HCT116 (cell line): ENCODE data around the gene C10orf95. TPM values are rescaled to one million over a fixed set of nuclear protein-coding genes. Genes with fewer than 3 reads are reported as not detected.

ENCODE experiments used
- ATAC-seq: fragments of 200-7000 bp; cut with Tn5 transposase; 2 replicates; pipeline ENCODE4 v1.9.1; 2020; ENCODE audit warnings: mild to moderate bottlenecking, moderate library complexity
- BruUV-seq: library from RNA; stranded (reverse); fragments of 400-500 nt; replicated peaks from 2 replicates; lab custom pipeline; 2021; lab: Mats Ljungman, UMichigan
- CTCF ChIA-PET: fragments of 300-600 bp; sonication (Branson Sonifier 250); formaldehyde crosslinking; loops from one replicate; lab custom pipeline; 2021; ENCODE audit warnings: antibody characterized with exemption; lab: Charles Lee
- POLR2A ChIA-PET: fragments of 300-600, 350-600 bp; sonication (Branson Sonifier 250); formaldehyde crosslinking; loops from one replicate; lab custom pipeline; 2021; ENCODE audit warnings: antibody characterized with exemption; lab: Charles Lee
- RAD21 ChIA-PET, 2 experiments: fragments of 300-600 bp; sonication (Branson Sonifier 250); formaldehyde crosslinking; loops; one replicate each; lab custom pipeline; 2023; ENCODE audit warnings: low total read pairs in 2 of 2; ENCODE audit not compliant: uncharacterized antibody in 2 of 2, unreplicated experiment in 2 of 2, low non-redundant PET in 1 of 2; lab: Charles Lee
- DNase-seq: peaks from one replicate; pipeline ENCODE4 v3.0.0-alpha.2; 2010; ENCODE audit warnings: low read depth, low spot score
- H2AFZ ChIP-seq: fragments of 200-600 bp; shearing (Covaris generic), sonication (generic); 2 replicates; pipeline ENCODE4 v1.6.1; 2017; ENCODE audit warnings: low read depth, mixed run types, mixed read lengths, antibody characterized with exemption, low read length; ENCODE audit not compliant: poor library complexity, severe bottlenecking
- H3K27ac ChIP-seq: 2 replicates; pipeline ENCODE4 v1.5.1; 2012; ENCODE audit warnings: low read depth, low read length
- H3K27me3 ChIP-seq: fragments of 200-600 bp; sonication (generic); 2 replicates; pipeline ENCODE4 v1.6.1; 2016; ENCODE audit warnings: mixed run types, low read length, mixed read lengths; ENCODE audit not compliant: insufficient read depth
- H3K36me3 ChIP-seq, 2 experiments: fragments of 200-500 bp in 1 of 2; fragments of 200-600 bp in 1 of 2; sonication (Bioruptor generic) in 1 of 2; sonication (generic) in 1 of 2; 2 replicates each; pipeline versions ENCODE4 v1.5.1 to v1.6.1; 2014 to 2016; ENCODE audit warnings: low read length in 2 of 2, inconsistent platforms in 1 of 2, mixed read lengths in 1 of 2, mixed run types in 1 of 2; ENCODE audit not compliant: insufficient read depth in 2 of 2, control insufficient read depth in 1 of 2
- H3K4me1 ChIP-seq, 2 experiments: fragments of 200-600 bp in 1 of 2; sonication (generic) in 1 of 2; 2 replicates each; pipeline versions ENCODE4 v1.5.1 to v1.6.1; 2012 to 2017; ENCODE audit warnings: low read length in 2 of 2, inconsistent platforms in 1 of 2, mild to moderate bottlenecking in 1 of 2, mixed read lengths in 1 of 2, mixed run types in 1 of 2, moderate library complexity in 1 of 2; ENCODE audit not compliant: insufficient read depth in 2 of 2, control insufficient read depth in 1 of 2
- H3K4me2 ChIP-seq: fragments of 200-600 bp; sonication (generic); 2 replicates; pipeline ENCODE4 v1.6.1; 2017; ENCODE audit warnings: mixed run types, low read length, mixed read lengths
- H3K4me3 ChIP-seq, 2 experiments: fragments of 200-600 bp in 1 of 2; sonication (generic) in 1 of 2; replicated peaks in 1 of 2; 2 replicates each; pipeline ENCODE4 v1.5.1; 2011 to 2016; ENCODE audit warnings: low read length in 2 of 2, control low read depth in 1 of 2, low read depth in 1 of 2, mild to moderate bottlenecking in 1 of 2, mixed read lengths in 1 of 2, mixed run types in 1 of 2
- H3K79me2 ChIP-seq: fragments of 200-600 bp; sonication (generic); 2 replicates; pipeline ENCODE4 v1.6.1; 2017; ENCODE audit warnings: mild to moderate bottlenecking, mixed run types, low read length, moderate library complexity, mixed read lengths; ENCODE audit not compliant: insufficient read depth
- H3K9ac ChIP-seq: fragments of 200-600 bp; sonication (generic); 2 replicates; pipeline ENCODE4 v1.6.1; 2016; ENCODE audit warnings: low read length, mixed read lengths
- H3K9me2 ChIP-seq: fragments of 200-600 bp; sonication (generic), shearing (Covaris generic); 2 replicates; pipeline ENCODE4 v1.6.1; 2017; ENCODE audit warnings: mixed run types, mild to moderate bottlenecking, moderate library complexity; ENCODE audit not compliant: insufficient read depth
- H3K9me3 ChIP-seq, 2 experiments: fragments of 200-500 bp in 1 of 2; fragments of 200-600 bp in 1 of 2; sonication (Bioruptor generic) in 1 of 2; sonication (generic) in 1 of 2; 2 replicates each; pipeline ENCODE4 v1.6.1; 2014 to 2017; ENCODE audit warnings: low read length in 2 of 2, mixed read lengths in 2 of 2, inconsistent platforms in 1 of 2, low read depth in 1 of 2, mild to moderate bottlenecking in 1 of 2, mixed run types in 1 of 2, moderate library complexity in 1 of 2; ENCODE audit not compliant: control insufficient read depth in 1 of 2, insufficient read depth in 1 of 2
- H4K20me1 ChIP-seq: fragments of 200-600 bp; sonication (generic), shearing (Covaris generic); 2 replicates; pipeline ENCODE4 v1.6.1; 2017; ENCODE audit warnings: mixed run types, mild to moderate bottlenecking, moderate library complexity; ENCODE audit not compliant: insufficient read depth
- ATF3 ChIP-seq: IDR thresholded peaks from 2 replicates; pipeline ENCODE4 v1.6.1; 2012
- CTCF ChIP-seq, 3 experiments: fragments of 200-600 bp in 1 of 3; sonication (generic) in 1 of 3; IDR thresholded peaks in 2 of 3; conservative IDR thresholded peaks in 1 of 3; 2 replicates each; pipeline ENCODE4 v1.5.1; 2012 to 2017; ENCODE audit warnings: low read depth in 2 of 3, low read length in 2 of 3, antibody characterized with exemption in 1 of 3, borderline replicate concordance in 1 of 3, control low read depth in 1 of 3, mild to moderate bottlenecking in 1 of 3, mixed read lengths in 1 of 3, mixed run types in 1 of 3, moderate library complexity in 1 of 3; ENCODE audit not compliant: insufficient read depth in 1 of 3
- ELF1 ChIP-seq: IDR thresholded peaks from 2 replicates; pipeline ENCODE4 v1.6.1; 2012; ENCODE audit warnings: low read depth, borderline replicate concordance
- EZH2 ChIP-seq: fragments of 200-600 bp; sonication (generic); IDR thresholded peaks from 2 replicates; pipeline ENCODE4 v1.6.1; 2017; ENCODE audit warnings: antibody characterized with exemption, mixed run types
- EZH2phosphoT487 ChIP-seq: fragments of 200-600 bp; IDR thresholded peaks from 2 replicates; pipeline ENCODE4 v1.6.1; 2018; ENCODE audit warnings: antibody characterized with exemption, borderline replicate concordance
- MAX ChIP-seq: IDR thresholded peaks from 2 replicates; pipeline ENCODE4 v1.6.1; 2012
- POLR2AphosphoS5 ChIP-seq: IDR thresholded peaks from 2 replicates; pipeline ENCODE4 v1.6.1; 2011; ENCODE audit warnings: mild to moderate bottlenecking, low read depth, low read length, moderate library complexity
- SIN3A ChIP-seq: IDR thresholded peaks from 2 replicates; pipeline ENCODE4 v1.6.1; 2012; ENCODE audit warnings: low read depth
- SP1 ChIP-seq: IDR thresholded peaks from 2 replicates; pipeline ENCODE4 v1.6.1; 2012; ENCODE audit warnings: low read depth
- YY1 ChIP-seq: IDR thresholded peaks from 2 replicates; pipeline ENCODE4 v1.6.1; 2011; ENCODE audit warnings: low read length, low read depth, moderate library complexity, mild to moderate bottlenecking; ENCODE audit not compliant: insufficient replicate concordance; ENCODE audit errors: extremely low read depth
- ZBTB33 ChIP-seq: IDR thresholded peaks from 2 replicates; pipeline ENCODE4 v1.6.1; 2011; ENCODE audit warnings: mild to moderate bottlenecking, low read length, moderate library complexity; ENCODE audit not compliant: insufficient replicate concordance; ENCODE audit errors: extremely low read depth
- intact Hi-C: fragments of 100-400 bp; cut with micrococcal nuclease; formaldehyde crosslinking; loops from 2 replicates; pipeline ENCODE4 v1.10.0; 2022
- total RNA-seq: library from RNA; stranded (reverse); gene quantifications from one replicate; pipeline ENCODE4 v1.2.1, GENCODE V29; 2021; ENCODE audit not compliant: unreplicated experiment

C10orf95 gene
- total RNA-seq, 1 experiment from 2014 or later = 2.1 TPM

- peak; percentile 91 for TF ChIP-seq ZBTB33
Measured at GRCh38 chr10:102432162-102432950, 19.0 kb downstream of the C10orf95 start, which contains the start of gene CUEDC2 (continued).

GRCh38 chr10:102431452-102432124, 19.8 kb downstream of the C10orf95 start:
- Histone ChIP-seq H3K27me3 (peaks cover 7% of the 10 kb centered on the region; the same call in 1 of the 2 replicates), H3K79me2 (peaks cover 19% of the 10 kb centered on the region), H3K27ac (peak overlapping the region; percentile 84), H3K4me1 (peaks cover 0 to 33% of the 10 kb centered on the region in 2 experiments; a peak in 2 of 4 replicates), H3K9ac (peak overlapping the region; percentile 94), H4K20me1 (no peaks in the 10 kb centered on the region), H3K9me2 (no peaks in the 10 kb centered on the region), H3K9me3 (no peaks in the 10 kb centered on the region), H3K4me3 (peak overlapping the region; percentile 90 to 91), H3K4me2 (peak overlapping the region; percentile 94), H3K36me3 (no peaks in the 10 kb centered on the region; a peak in 1 of 4 replicates), H2AFZ (no peak overlapping the region)
- TF ChIP-seq ELF1 = no peak
- peak; percentile 63 for TF ChIP-seq YY1
- TF ChIP-seq CTCF (IDR thresholded peaks at IDR 0.05 in 2 of 3, conservative IDR thresholded peaks at IDR 0.05 in 1 of 3; ENCODE audit: borderline replicate concordance in 1 of 3, insufficient read depth in 1 of 3, low read depth in 2 of 3, low read length in 2 of 3) = no peak
- TF ChIP-seq POLR2AphosphoS5 = peak; percentile 10; the same call in 1 of the 2 replicates
- no peak for TF ChIP-seq EZH2
- no peak for TF ChIP-seq ATF3
- no peak for TF ChIP-seq SIN3A
- no peak for TF ChIP-seq MAX
- TF ChIP-seq EZH2phosphoT487 = no peak
- TF ChIP-seq SP1 = no peak
- CTCF ChIA-PET = interaction anchor here (1.1 to 4.6 kb wide), 4 partner anchors 10 to 262 kb away, joined by 3 to 41 read pairs (median 6); partner anchors contain the start of genes ACTR1A, FBXL15 and SUFU
- POLR2A ChIA-PET = interaction anchor here (1.4 to 6.6 kb wide), 5 partner anchors 9 to 73 kb away, joined by 5 to 47 read pairs (median 8); partner anchors contain the start of genes C10orf95, FBXL15 and SUFU
- BruUV-seq = no TSS peak
- DNase-seq (no peak), ATAC-seq (peak; percentile 55)
- intact Hi-C loops = loop anchor here (1.0 kb wide), 1 partner anchor 18 kb away; no protein-coding TSS in a partner anchor
- RAD21 ChIA-PET = interaction anchor here (1.1 to 1.7 kb wide), 4 partner anchors 9 to 47 kb away, joined by 3 to 6 read pairs (median 5); no protein-coding TSS in a partner anchor
